ENCODE measurements around the gene UMODL1.

Gene UMODL1

GRCh38 chr21:42110691-42111469 is 39.8 kb downstream of the UMODL1 start:
- H3K4me3 ChIP-seq (ENCODE audit: control insufficient read depth, low read depth, low read length), result no peak overlapping the region
- DNase-seq (ENCODE audit: low read depth), result no peak
- TF ChIP-seq CTCF (IDR thresholded peaks at IDR 0.05; ENCODE audit: control insufficient read depth, insufficient read depth, low read depth, low read length, missing control alignments), result no peak

- no peak for DNase-seq (ENCODE audit: low read depth)
- H3K4me3 ChIP-seq (ENCODE audit: control insufficient read depth, low read depth, low read length), result no peak overlapping the region
- TF ChIP-seq CTCF (IDR thresholded peaks at IDR 0.05; ENCODE audit: control insufficient read depth, insufficient read depth, low read depth, low read length, missing control alignments), result no peak
Observed at GRCh38 chr21:42111470-42111743, 40.3 kb downstream of the UMODL1 start.

DNA sequence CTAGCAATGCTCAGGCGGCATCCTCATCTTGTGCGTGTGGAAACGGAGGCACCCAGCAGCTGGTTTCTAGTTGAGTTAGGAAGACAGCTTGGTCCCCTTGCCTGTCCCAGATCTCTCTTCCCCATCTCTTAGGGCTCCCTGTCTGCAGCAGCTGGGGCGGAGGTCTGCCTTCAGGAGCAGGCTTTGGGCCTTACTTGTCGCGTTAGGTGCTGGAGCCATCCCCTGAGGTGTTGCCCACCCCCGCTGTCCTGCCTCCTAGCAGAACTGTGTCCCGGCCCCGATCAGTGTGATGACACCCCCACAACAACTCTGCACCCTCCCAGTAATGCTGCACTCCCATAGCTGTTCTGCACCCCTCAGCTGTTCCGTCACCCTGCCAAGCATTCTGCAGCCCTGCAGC is 40.7 kb downstream of the UMODL1 start:
- TF ChIP-seq CTCF (IDR thresholded peaks at IDR 0.05; ENCODE audit: control insufficient read depth, insufficient read depth, low read depth, low read length, missing control alignments), result no peak
- DNase-seq (ENCODE audit: low read depth), result no peak
- H3K4me3 ChIP-seq (ENCODE audit: control insufficient read depth, low read depth, low read length), result no peak overlapping the region

DNA sequence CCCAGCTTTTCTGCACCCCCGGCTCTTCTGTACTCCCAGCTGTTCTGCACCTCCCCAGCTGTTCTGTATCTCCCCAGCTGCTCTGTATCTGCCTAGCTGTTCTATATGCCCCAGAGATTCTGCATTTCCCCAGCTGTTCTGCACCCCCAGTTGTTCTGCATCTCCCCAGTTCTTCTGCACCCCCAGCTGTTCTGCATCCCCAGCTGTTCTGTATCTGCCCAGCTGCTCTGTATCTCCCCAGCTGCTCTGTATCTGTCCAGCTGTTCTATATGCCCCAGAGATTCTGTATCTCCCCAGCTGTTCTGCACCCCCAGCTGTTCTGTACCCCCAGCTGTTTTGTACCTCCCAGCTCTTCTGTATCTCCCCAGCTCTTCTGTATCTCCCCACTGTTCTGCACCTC is 41.1 kb downstream of the UMODL1 start:
- no peak for TF ChIP-seq CTCF (IDR thresholded peaks at IDR 0.05; ENCODE audit: control insufficient read depth, insufficient read depth, low read depth, low read length, missing control alignments)
- H3K4me3 ChIP-seq (ENCODE audit: control insufficient read depth, low read depth, low read length), result no peak overlapping the region

GRCh38 chr21:42112857-42113256 is 41.7 kb downstream of the UMODL1 start:
- no peak for TF ChIP-seq CTCF (IDR thresholded peaks at IDR 0.05; ENCODE audit: control insufficient read depth, insufficient read depth, low read depth, low read length, missing control alignments)
- no peak overlapping the region for H3K4me3 ChIP-seq (ENCODE audit: control insufficient read depth, low read depth, low read length)
- DNase-seq (ENCODE audit: low read depth), result no peak

More for the DNA sequence above, 41.1 kb downstream of the UMODL1 start:
- no peak for DNase-seq (ENCODE audit: low read depth)

GRCh38 chr21:42113926-42114409 is 42.9 kb downstream of the UMODL1 start:
- DNase-seq (ENCODE audit: low read depth), result no peak
- peak; percentile 27 for TF ChIP-seq CTCF (IDR thresholded peaks at IDR 0.05; ENCODE audit: control insufficient read depth, insufficient read depth, low read depth, low read length, missing control alignments)

More at GRCh38 chr21:42113926-42114409, 42.9 kb downstream of the UMODL1 start:
- no peak overlapping the region for H3K4me3 ChIP-seq (ENCODE audit: control insufficient read depth, low read depth, low read length)
